Prostate gland (tissue), 2 donors: ENCODE data around the gene RITA1. TPM values are rescaled to one million over a fixed set of nuclear protein-coding genes. Genes with fewer than 3 reads are reported as not detected.

Experiments
- DNase-seq: peaks from one replicate; pipeline ENCODE4 v3.0.0-alpha.2; 2019; ENCODE audit warnings: low spot score
- H3K27ac ChIP-seq, 2 donors: fragments of 200-600 bp; sonication (generic); 2 replicates each; pipeline ENCODE4 v1.5.1; 2017 to 2019
- H3K27me3 ChIP-seq: fragments of 200-600 bp; sonication (generic); replicated peaks from 2 replicates; pipeline ENCODE4 v1.5.1; 2019; ENCODE audit not compliant: insufficient read depth
- H3K36me3 ChIP-seq, 2 donors: fragments of 200-600 bp; sonication (generic); 1 replicate in 1 of 2; 2 replicates in 1 of 2; pipeline versions ENCODE4 v1.5.1 to v1.8.1; 2017 to 2019
- H3K4me1 ChIP-seq: fragments of 200-600 bp; sonication (generic); replicated peaks from 2 replicates; pipeline ENCODE4 v1.5.1; 2019
- H3K4me3 ChIP-seq, 2 donors: fragments of 200-600 bp; sonication (generic); 2 replicates each; pipeline ENCODE4 v1.5.1; 2017 to 2019
- H3K9me3 ChIP-seq: fragments of 200-600 bp; sonication (generic); 2 replicates; pipeline ENCODE4 v1.5.1; 2017
- CTCF ChIP-seq, 4 experiments: fragments of 200-600 bp in 2 of 4; fragments of 450-650 bp in 2 of 4; sonication (generic) in 2 of 4; IDR thresholded peaks; 1 replicate in 3 of 4; 2 replicates in 1 of 4; pipeline ENCODE4 v1.5.1; 2016 to 2019; ENCODE audit warnings: antibody characterized with exemption in 4 of 4, mild to moderate bottlenecking in 2 of 4, moderate library complexity in 2 of 4
- POLR2A ChIP-seq: fragments of 450-650 bp; IDR thresholded peaks from one replicate; pipeline ENCODE4 v1.6.1; 2016; ENCODE audit warnings: antibody characterized with exemption, mild to moderate bottlenecking
- POLR2AphosphoS5 ChIP-seq: sonication (generic); formaldehyde crosslinking; IDR thresholded peaks from one replicate; pipeline ENCODE4 v1.6.1; 2017; ENCODE audit warnings: antibody characterized with exemption
- WGBS: methylation state at CpG from one replicate; pipeline ENCODE4 v1.1.5; 2018; 5-methylcytosine and 5-hydroxymethylcytosine counted together
- intact Hi-C: fragments of 100-400 bp; cut with DNase I; formaldehyde crosslinking; loops from one replicate; pipeline ENCODE4 v1.14.2; 2022
- total RNA-seq, 2 donors: library from RNA; depleted of rRNA; stranded (reverse); fragments of >200 nt; gene quantifications; one replicate each; pipeline ENCODE4 v1.1.0, GENCODE V29; 2016

Gene RITA1
- total RNA-seq, 2 donors from 2014 or later, result 29.0 to 39.7 TPM

- Histone ChIP-seq H3K36me3 (peaks cover 0 to 7% of the 10 kb centered on the region in 2 donors), H3K4me1 (peaks cover 4% of the 10 kb centered on the region), H3K4me3 (no peak overlapping the region), H3K27ac (peak overlapping the region; percentile 17 to 59), H3K27me3 (no peaks in the 10 kb centered on the region), H3K9me3 (no peaks in the 10 kb centered on the region)
- peak; percentile 46 for TF ChIP-seq POLR2AphosphoS5
- no peak for TF ChIP-seq CTCF (IDR thresholded peaks at IDR 0.05)
- intact Hi-C loops, result no loop called here
- no peak for DNase-seq
- WGBS, result 49% methylated on average over 4 of the region's 4 CpGs
Observed at GRCh38 chr12:113234483-113234882, 49.0 kb downstream of the RITA1 start.

GRCh38 chr12:113235976-113236375 lies 50.5 kb downstream of the RITA1 start:
- WGBS, result 83% methylated on average over 6 of the region's 6 CpGs

GRCh38 chr12:113236539-113237399 lies 51.2 kb downstream of the RITA1 start:
- Histone ChIP-seq H3K36me3 (peaks cover 0 to 7% of the 10 kb centered on the region in 2 donors), H3K9me3 (no peaks in the 10 kb centered on the region), H3K4me1 (peaks cover 16% of the 10 kb centered on the region), H3K27ac (no peak overlapping the region), H3K27me3 (no peaks in the 10 kb centered on the region), H3K4me3 (no peak overlapping the region)
- WGBS, result 83% methylated on average over 5 of the region's 5 CpGs
- TF ChIP-seq CTCF (IDR thresholded peaks at IDR 0.05), result no peak
- no peak for TF ChIP-seq POLR2A
- TF ChIP-seq POLR2AphosphoS5, result no peak
- intact Hi-C loops, result no loop called here
- DNase-seq, result no peak

More at GRCh38 chr12:113235976-113236375, 50.5 kb downstream of the RITA1 start:
- Histone ChIP-seq H3K36me3 (peaks cover 0 to 7% of the 10 kb centered on the region in 2 donors), H3K4me1 (peaks cover 16% of the 10 kb centered on the region), H3K27me3 (no peaks in the 10 kb centered on the region), H3K4me3 (no peak overlapping the region), H3K9me3 (no peaks in the 10 kb centered on the region), H3K27ac (no peak overlapping the region)
- no peak for DNase-seq
- no peak for TF ChIP-seq CTCF (IDR thresholded peaks at IDR 0.05)
- no peak for TF ChIP-seq POLR2AphosphoS5
- no peak for TF ChIP-seq POLR2A
- intact Hi-C loops, result no loop called here

GRCh38 chr12:113237748-113238147 lies 52.2 kb downstream of the RITA1 start:
- intact Hi-C loops, result no loop called here
- no peak for TF ChIP-seq CTCF (IDR thresholded peaks at IDR 0.05)
- TF ChIP-seq POLR2A, result no peak
- TF ChIP-seq POLR2AphosphoS5, result no peak
- H3K36me3 ChIP-seq, result peaks cover 0 to 6% of the 10 kb centered on the region in 2 donors
- H3K4me1 ChIP-seq, result peaks cover 22% of the 10 kb centered on the region
- no peak overlapping the region for H3K4me3 ChIP-seq
- peak overlapping the region in 1 of 2 donors; percentile 91 for H3K27ac ChIP-seq
- 82% methylated on average over 4 of the region's 4 CpGs for WGBS
- no peaks in the 10 kb centered on the region for H3K9me3 ChIP-seq
- no peak for DNase-seq
- no peaks in the 10 kb centered on the region for H3K27me3 ChIP-seq

- H3K4me1 ChIP-seq, result peaks cover 22% of the 10 kb centered on the region
- intact Hi-C loops, result no loop called here
- H3K9me3 ChIP-seq, result no peaks in the 10 kb centered on the region
- TF ChIP-seq CTCF (IDR thresholded peaks at IDR 0.05) (no peak), POLR2A (no peak), POLR2AphosphoS5 (no peak)
- 76% methylated on average over 3 of the region's 3 CpGs for WGBS
- H3K27ac ChIP-seq, result peak overlapping the region in 1 of 2 donors; percentile 91
- DNase-seq, result no peak
- peaks cover 0 to under 1% of the 10 kb centered on the region in 2 donors for H3K36me3 ChIP-seq
- H3K4me3 ChIP-seq, result no peak overlapping the region
- no peaks in the 10 kb centered on the region for H3K27me3 ChIP-seq
Observed at GRCh38 chr12:113238309-113238708, 52.8 kb downstream of the RITA1 start.
